Urinary bladder (tissue), 4 donors: ENCODE results near the gene CHAT. TPM values are rescaled to one million over a fixed set of nuclear protein-coding genes. Genes with fewer than 3 reads are reported as not detected.
A peak's percentile ranks its signal among the peaks of the same experiment; 100 is the strongest.
"Not testable (repeated sequence)": the region's sequence is repeated elsewhere in the genome, so short reads cannot be mapped to it uniquely, and the experiment has no call there.

Experiments
- DNase-seq: peaks from one replicate; pipeline ENCODE4 v3.0.0-alpha.2; 2015; ENCODE audit errors: extremely low spot score
- H3K27ac ChIP-seq: one replicate; pipeline ENCODE4 v1.5.1; 2013; ENCODE audit warnings: low read depth, mild to moderate bottlenecking, moderate library complexity
- H3K36me3 ChIP-seq: one replicate; pipeline ENCODE4 v1.6.1; 2013; ENCODE audit warnings: mild to moderate bottlenecking, moderate library complexity; ENCODE audit not compliant: insufficient read depth
- H3K4me1 ChIP-seq: one replicate; pipeline ENCODE4 v1.6.1; 2013; ENCODE audit warnings: mild to moderate bottlenecking, moderate library complexity; ENCODE audit not compliant: insufficient read depth
- H3K4me3 ChIP-seq: one replicate; pipeline ENCODE4 v1.5.1; 2013; ENCODE audit warnings: low read depth, low read length
- WGBS: extraction: QIAGEN DNeasy Blood & Tissue Kit; methylation state at CpG from one replicate; pipeline ENCODE4 v1.1.7; 2013; 5-methylcytosine and 5-hydroxymethylcytosine counted together
- polyA plus RNA-seq: library from polyadenylated mRNA; stranded (reverse); fragments of 200-250 nt; gene quantifications from one replicate; pipeline ENCODE4 v1.2.3, GENCODE V29; 2013
- total RNA-seq: library from RNA; depleted of rRNA; stranded (reverse); fragments of >200 nt; gene quantifications from one replicate; pipeline ENCODE4 v1.2.3, GENCODE V29; 2014
- donor health status: healthy with polysubstance abuse.
- donor health status: healthy.

CHAT gene
- total and polyA plus RNA-seq, 2 donors, result 0.14 TPM; not detected in 1

- no peak for DNase-seq
- 86% methylated on average over 5 of the region's 5 CpGs for WGBS
- Histone ChIP-seq H3K4me1 (no peaks in the 10 kb centered on the region), H3K36me3 (no peaks in the 10 kb centered on the region), H3K27ac (no peak overlapping the region), H3K4me3 (no peak overlapping the region)
These were observed 52.8 kb downstream of the CHAT start for GRCh38 chr10:49666685-49667084.

- H3K27ac ChIP-seq, result no peak overlapping the region
- no peaks in the 10 kb centered on the region for H3K36me3 ChIP-seq
- H3K4me3 ChIP-seq, result no peak overlapping the region
- 64% methylated on average over 2 of the region's 2 CpGs for WGBS
- DNase-seq, result no peak
- no peaks in the 10 kb centered on the region for H3K4me1 ChIP-seq
These were observed 54.2 kb downstream of the CHAT start for GRCh38 chr10:49667991-49668390.

- Histone ChIP-seq H3K36me3 (no peaks in the 10 kb centered on the region), H3K4me3 (no peak overlapping the region), H3K4me1 (no peaks in the 10 kb centered on the region), H3K27ac (no peak overlapping the region)
- WGBS, result 67% methylated on average over 6 of the region's 6 CpGs
- DNase-seq, result no peak
These were observed 54.8 kb downstream of the CHAT start for GRCh38 chr10:49668684-49669083.

- WGBS, result 12% methylated on average over 19 of the region's 19 CpGs
- H3K4me1 ChIP-seq, result no peaks in the 10 kb centered on the region
- no peak overlapping the region for H3K4me3 ChIP-seq
- no peaks in the 10 kb centered on the region for H3K36me3 ChIP-seq
- no peak overlapping the region for H3K27ac ChIP-seq
- DNase-seq, result no peak
These were observed 65.1 kb downstream of the CHAT start for GRCh38 chr10:49678827-49679479.

- no peak within 1 kb of the TSS for H3K27ac ChIP-seq
- no peaks in the 10 kb centered on the region for H3K4me1 ChIP-seq
- no peak within 1 kb of the TSS for H3K4me3 ChIP-seq
- DNase-seq, result peak; percentile 14
- H3K36me3 ChIP-seq, result no peaks in the 10 kb centered on the region
- 6% methylated on average over 36 of the region's 36 CpGs for WGBS
These were observed 65.7 kb downstream of the CHAT start, which contains the start of gene C10orf53 for GRCh38 chr10:49679480-49679893. Gene C10orf53 (plus strand): TSS chr10:49679651. CDS start chr10:49679698, 47 bp downstream.

- H3K27ac ChIP-seq, H3K4me1 ChIP-seq, H3K4me3 ChIP-seq, DNase-seq, H3K36me3 ChIP-seq: not testable (repeated sequence)
- 83% methylated on average over 5 of the region's 5 CpGs for WGBS
These were observed 68.6 kb downstream of the CHAT start for GRCh38 chr10:49682449-49682848.

- Histone ChIP-seq H3K4me3 (no peak overlapping the region), H3K4me1 (no peaks in the 10 kb centered on the region), H3K36me3 (no peaks in the 10 kb centered on the region), H3K27ac (no peak overlapping the region)
- WGBS, result 90% methylated on average over 2 of the region's 2 CpGs
- no peak for DNase-seq
These were observed 69.0 kb downstream of the CHAT start for GRCh38 chr10:49682879-49683278.

- Histone ChIP-seq H3K4me3 (no peak overlapping the region), H3K4me1 (no peaks in the 10 kb centered on the region), H3K27ac (no peak overlapping the region), H3K36me3 (no peaks in the 10 kb centered on the region)
- no peak for DNase-seq
- WGBS, result 63% methylated on average over 4 of the region's 4 CpGs
These were observed 72.8 kb downstream of the CHAT start for GRCh38 chr10:49686651-49687050.

GRCh38 chr10:49688261-49688846 is 74.5 kb downstream of the CHAT start:
- no peak overlapping the region for H3K27ac ChIP-seq
- H3K4me1 ChIP-seq, result no peaks in the 10 kb centered on the region
- WGBS, result 11% methylated on average over 8 of the region's 8 CpGs
- H3K4me3 ChIP-seq, result no peak overlapping the region
- DNase-seq, result no peak
- no peaks in the 10 kb centered on the region for H3K36me3 ChIP-seq

- H3K27ac ChIP-seq, result no peak overlapping the region
- DNase-seq, result no peak
- H3K36me3 ChIP-seq, result no peaks in the 10 kb centered on the region
- 17% methylated on average over 7 of the region's 7 CpGs for WGBS
- H3K4me1 ChIP-seq, result no peaks in the 10 kb centered on the region
- H3K4me3 ChIP-seq, result no peak overlapping the region
These were observed 75.1 kb downstream of the CHAT start for GRCh38 chr10:49688920-49689319.

GRCh38 chr10:49689882-49690510 is 76.2 kb downstream of the CHAT start:
- no peaks in the 10 kb centered on the region for H3K4me1 ChIP-seq
- H3K4me3 ChIP-seq, result no peak overlapping the region
- no peak overlapping the region for H3K27ac ChIP-seq
- DNase-seq, result no peak
- 15% methylated on average over 12 of the region's 12 CpGs for WGBS
- no peaks in the 10 kb centered on the region for H3K36me3 ChIP-seq

GRCh38 chr10:49690698-49691356 is 77.0 kb downstream of the CHAT start:
- 6% methylated on average over 12 of the region's 12 CpGs for WGBS
- Histone ChIP-seq H3K4me1 (no peaks in the 10 kb centered on the region), H3K27ac (no peak overlapping the region), H3K36me3 (no peaks in the 10 kb centered on the region), H3K4me3 (no peak overlapping the region)
- DNase-seq, result no peak

GRCh38 chr10:49691588-49691987 is 77.8 kb downstream of the CHAT start:
- no peak overlapping the region for H3K27ac ChIP-seq
- no peaks in the 10 kb centered on the region for H3K36me3 ChIP-seq
- no peak overlapping the region for H3K4me3 ChIP-seq
- no peaks in the 10 kb centered on the region for H3K4me1 ChIP-seq
- DNase-seq, result no peak
- WGBS, result 40% methylated on average over 9 of the region's 9 CpGs

GRCh38 chr10:49694466-49694865 is 80.6 kb downstream of the CHAT start:
- H3K27ac ChIP-seq, result no peak overlapping the region
- WGBS, result 81% methylated on average over 6 of the region's 6 CpGs
- no peak overlapping the region for H3K4me3 ChIP-seq
- no peak for DNase-seq
- no peaks in the 10 kb centered on the region for H3K4me1 ChIP-seq
- H3K36me3 ChIP-seq, result no peaks in the 10 kb centered on the region
